Endothelial cell (in vitro differentiated cells): ENCODE measurements around the gene RIPOR3. TPM values are rescaled to one million over a fixed set of nuclear protein-coding genes. Genes with fewer than 3 reads are reported as not detected.

Experiments
- DNase-seq: peaks from one replicate; pipeline ENCODE4 v3.0.0; 2021; ENCODE audit warnings: low spot score
- H3K27ac Mint-ChIP-seq: one replicate; pipeline ENCODE4 v1.8.0; 2021; ENCODE audit warnings: mixed read lengths, inconsistent platforms; ENCODE audit not compliant: unreplicated experiment
- H3K27me3 Mint-ChIP-seq: one replicate; pipeline ENCODE4 v1.8.0; 2021; ENCODE audit warnings: mild to moderate bottlenecking, moderate library complexity, mixed read lengths, inconsistent platforms; ENCODE audit not compliant: unreplicated experiment
- H3K36me3 Mint-ChIP-seq: one replicate; pipeline ENCODE4 v1.8.0; 2021; ENCODE audit warnings: mild to moderate bottlenecking, low read depth, mixed read lengths, inconsistent platforms; ENCODE audit not compliant: unreplicated experiment
- H3K4me1 Mint-ChIP-seq: one replicate; pipeline ENCODE4 v1.8.0; 2021; ENCODE audit warnings: mild to moderate bottlenecking, mixed read lengths, inconsistent platforms; ENCODE audit not compliant: unreplicated experiment
- H3K4me3 Mint-ChIP-seq: one replicate; pipeline ENCODE4 v1.8.0; 2021; ENCODE audit warnings: mild to moderate bottlenecking, mixed read lengths, inconsistent platforms; ENCODE audit not compliant: unreplicated experiment
- H3K9me3 Mint-ChIP-seq: one replicate; pipeline ENCODE4 v1.8.0; 2021; ENCODE audit warnings: mixed read lengths, inconsistent platforms; ENCODE audit not compliant: unreplicated experiment
- total RNA-seq: library from RNA; stranded (reverse); fragmentation: NEBNext Ultra II Directional; extraction: Animal tissue kit (Norgen Biotek cat#: 25700); gene quantifications from one replicate; pipeline ENCODE4 v1.2.1, GENCODE V29; 2021; ENCODE audit not compliant: unreplicated experiment
- TF ChIP-seq, protein P1 (sequence below): fragments of 200-600 bp; sonication (generic); IDR thresholded peaks from one replicate; pipeline ENCODE4 v1.5.0; 2021; ENCODE audit warnings: antibody characterized with exemption; ENCODE audit not compliant: unreplicated experiment

Gene RIPOR3
- total RNA-seq, 1 donor from 2014 or later = 11.2 TPM

DNA sequence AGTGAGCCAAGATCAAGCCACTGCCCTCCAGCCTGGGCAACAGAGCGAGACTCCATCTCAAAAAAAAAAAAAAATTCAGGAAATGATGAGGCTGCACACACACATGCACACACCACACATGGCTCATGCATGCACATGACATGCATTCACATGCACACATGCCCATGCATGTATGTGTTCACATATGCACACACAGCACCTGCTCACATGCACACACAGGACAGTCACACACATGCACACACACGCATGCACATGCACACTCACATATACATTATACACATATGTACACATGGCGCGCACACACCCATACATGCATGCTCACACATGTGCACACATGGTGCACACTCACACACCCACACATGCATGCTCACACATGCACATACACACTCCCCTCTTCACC is 22.5 kb downstream of the RIPOR3 start:
- TF ChIP-seq, protein P1, sequence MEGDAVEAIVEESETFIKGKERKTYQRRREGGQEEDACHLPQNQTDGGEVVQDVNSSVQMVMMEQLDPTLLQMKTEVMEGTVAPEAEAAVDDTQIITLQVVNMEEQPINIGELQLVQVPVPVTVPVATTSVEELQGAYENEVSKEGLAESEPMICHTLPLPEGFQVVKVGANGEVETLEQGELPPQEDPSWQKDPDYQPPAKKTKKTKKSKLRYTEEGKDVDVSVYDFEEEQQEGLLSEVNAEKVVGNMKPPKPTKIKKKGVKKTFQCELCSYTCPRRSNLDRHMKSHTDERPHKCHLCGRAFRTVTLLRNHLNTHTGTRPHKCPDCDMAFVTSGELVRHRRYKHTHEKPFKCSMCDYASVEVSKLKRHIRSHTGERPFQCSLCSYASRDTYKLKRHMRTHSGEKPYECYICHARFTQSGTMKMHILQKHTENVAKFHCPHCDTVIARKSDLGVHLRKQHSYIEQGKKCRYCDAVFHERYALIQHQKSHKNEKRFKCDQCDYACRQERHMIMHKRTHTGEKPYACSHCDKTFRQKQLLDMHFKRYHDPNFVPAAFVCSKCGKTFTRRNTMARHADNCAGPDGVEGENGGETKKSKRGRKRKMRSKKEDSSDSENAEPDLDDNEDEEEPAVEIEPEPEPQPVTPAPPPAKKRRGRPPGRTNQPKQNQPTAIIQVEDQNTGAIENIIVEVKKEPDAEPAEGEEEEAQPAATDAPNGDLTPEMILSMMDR = no peak
- DNase-seq = no peak
- no peak overlapping the region for H3K4me3 Mint-ChIP-seq
- no peaks in the 10 kb centered on the region for H3K36me3 Mint-ChIP-seq
- peaks cover 5% of the 10 kb centered on the region for H3K4me1 Mint-ChIP-seq
- no peaks in the 10 kb centered on the region for H3K9me3 Mint-ChIP-seq
- no peak overlapping the region for H3K27ac Mint-ChIP-seq
- peaks cover 17% of the 10 kb centered on the region for H3K27me3 Mint-ChIP-seq

DNA sequence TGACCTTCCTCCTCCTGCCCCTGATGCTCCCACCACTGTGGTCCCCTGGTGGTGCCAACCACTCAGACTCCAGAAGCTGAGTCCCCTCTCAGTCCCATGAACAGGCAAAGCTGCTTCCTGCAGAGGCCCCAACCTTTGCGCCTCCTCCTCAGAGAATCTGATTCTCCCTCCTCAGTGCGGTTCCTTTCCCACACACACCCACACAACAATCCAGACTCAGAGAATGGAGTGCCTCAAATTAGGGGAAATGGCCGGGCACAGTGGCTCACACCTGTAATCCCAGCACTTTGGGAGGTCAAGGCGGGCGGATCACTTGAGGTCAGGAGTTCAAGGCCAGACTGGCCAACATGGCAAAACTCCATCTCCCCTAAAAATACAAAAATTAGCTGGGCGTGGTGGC is 23.0 kb downstream of the RIPOR3 start:
- DNase-seq = no peak
- Mint-ChIP-seq H3K27ac (no peak overlapping the region), H3K4me1 (peaks cover under 1% of the 10 kb centered on the region), H3K4me3 (no peak overlapping the region), H3K27me3 (peaks cover 15% of the 10 kb centered on the region), H3K36me3 (no peaks in the 10 kb centered on the region), H3K9me3 (no peaks in the 10 kb centered on the region)
- TF ChIP-seq, protein P1 = no peak

DNA sequence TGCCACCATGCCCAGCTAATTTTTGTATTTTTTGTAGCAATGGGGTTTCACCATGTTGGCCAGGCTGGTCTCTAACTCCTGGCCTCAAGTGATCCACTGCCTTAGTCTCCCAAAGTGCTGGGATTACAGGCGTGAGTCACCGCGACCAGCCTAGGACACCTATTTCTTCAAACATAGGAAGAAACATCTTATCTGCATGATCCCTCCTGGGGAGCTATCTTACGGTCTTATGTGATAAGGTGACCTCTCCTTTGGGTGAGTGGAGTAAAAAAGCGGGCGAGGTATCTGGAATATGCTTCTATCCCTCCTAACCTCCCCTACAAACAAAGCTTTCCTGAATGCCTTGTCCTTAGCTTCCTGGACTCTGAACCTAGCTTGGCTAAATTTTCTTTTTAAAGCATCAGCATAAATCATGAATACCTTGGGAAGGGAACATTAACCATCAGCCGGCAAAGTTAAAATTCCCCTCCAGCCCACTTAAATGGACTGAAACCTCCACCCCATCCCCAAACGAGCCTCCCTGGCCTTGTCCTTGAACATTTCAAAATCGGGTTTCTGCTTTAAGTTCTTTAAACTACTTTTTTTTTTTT is 24.5 kb downstream of the RIPOR3 start:
- TF ChIP-seq, protein P1 = no peak
- H3K27me3 Mint-ChIP-seq = peaks cover 14% of the 10 kb centered on the region
- H3K36me3 Mint-ChIP-seq = no peaks in the 10 kb centered on the region
- no peak overlapping the region for H3K4me3 Mint-ChIP-seq
- H3K27ac Mint-ChIP-seq = peak overlapping the region; percentile 72
- no peaks in the 10 kb centered on the region for H3K4me1 Mint-ChIP-seq
- DNase-seq = no peak
- no peaks in the 10 kb centered on the region for H3K9me3 Mint-ChIP-seq

DNA sequence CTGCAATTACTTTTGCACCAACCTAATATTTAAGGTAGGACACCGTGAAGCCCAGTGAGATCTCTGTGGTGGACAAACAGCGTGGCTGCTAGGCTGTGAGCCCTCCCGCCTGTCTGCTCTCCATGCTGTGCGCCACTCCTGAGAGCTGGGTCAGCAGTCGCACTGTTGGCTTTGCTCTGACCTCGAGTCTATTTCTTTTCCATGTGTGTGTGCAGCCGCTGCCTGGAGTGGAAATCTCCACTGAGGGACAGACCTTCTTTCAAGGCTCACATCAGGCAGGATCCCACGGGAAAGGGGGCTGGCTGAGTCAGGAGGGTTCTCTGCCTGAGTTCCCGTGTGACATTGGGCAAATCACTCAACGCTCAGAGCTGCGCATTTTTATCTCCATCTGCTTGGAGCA is 27.1 kb downstream of the RIPOR3 start:
- no peak for DNase-seq
- Mint-ChIP-seq H3K27me3 (peaks cover 13% of the 10 kb centered on the region), H3K9me3 (no peaks in the 10 kb centered on the region), H3K27ac (no peak overlapping the region), H3K4me3 (no peak overlapping the region), H3K36me3 (peaks cover 3% of the 10 kb centered on the region), H3K4me1 (no peaks in the 10 kb centered on the region)
- TF ChIP-seq, protein P1 = no peak

DNA sequence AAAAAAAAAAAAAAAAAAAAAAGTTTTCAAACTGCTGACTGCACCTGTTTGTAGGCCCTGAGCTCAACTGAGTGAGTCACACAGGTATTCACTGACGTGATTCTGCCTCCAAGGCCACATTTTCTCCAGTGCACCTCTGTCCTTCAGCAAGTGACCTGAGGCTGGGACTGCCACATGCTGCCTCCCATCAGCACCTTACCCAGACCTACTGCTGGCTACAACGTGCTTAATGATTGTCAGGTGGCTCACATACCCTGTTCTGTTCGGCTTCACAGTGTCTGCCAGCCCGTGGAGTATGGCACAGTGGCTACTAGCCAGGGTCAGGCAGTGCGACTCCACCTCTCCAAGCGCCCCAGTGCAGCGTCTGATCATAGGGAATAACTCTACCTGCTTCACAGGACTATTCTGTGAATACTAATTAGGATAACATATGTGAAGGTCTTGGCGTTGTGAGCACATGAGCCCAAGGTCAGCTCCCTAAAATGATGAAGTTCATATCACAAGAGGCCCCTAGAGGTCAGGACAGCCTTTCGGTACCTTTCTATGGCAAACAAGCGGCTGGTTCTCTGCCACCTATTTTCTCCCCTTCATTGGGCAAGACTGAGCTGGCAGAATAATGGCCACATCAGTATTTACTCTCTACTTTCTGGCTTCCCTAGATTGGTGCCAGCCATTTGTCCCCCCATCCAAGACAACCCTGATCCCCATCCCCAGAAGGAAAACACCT is 28.1 kb downstream of the RIPOR3 start:
- H3K36me3 Mint-ChIP-seq = peaks cover 3% of the 10 kb centered on the region
- no peak overlapping the region for H3K27ac Mint-ChIP-seq
- H3K4me3 Mint-ChIP-seq = no peak overlapping the region
- peaks cover 8% of the 10 kb centered on the region for H3K27me3 Mint-ChIP-seq
- TF ChIP-seq, protein P1 = no peak
- H3K9me3 Mint-ChIP-seq = no peaks in the 10 kb centered on the region
- H3K4me1 Mint-ChIP-seq = no peaks in the 10 kb centered on the region
- DNase-seq = no peak
